Fibroblast of skin of right biceps (primary cell): ENCODE measurements around the gene MSH5.
A peak's percentile ranks its signal among the peaks of the same experiment; 100 is the strongest.

ENCODE experiments used
- DNase-seq: peaks from one replicate; pipeline ENCODE4 v3.0.0-alpha.2; 2013

MSH5 gene

DNA sequence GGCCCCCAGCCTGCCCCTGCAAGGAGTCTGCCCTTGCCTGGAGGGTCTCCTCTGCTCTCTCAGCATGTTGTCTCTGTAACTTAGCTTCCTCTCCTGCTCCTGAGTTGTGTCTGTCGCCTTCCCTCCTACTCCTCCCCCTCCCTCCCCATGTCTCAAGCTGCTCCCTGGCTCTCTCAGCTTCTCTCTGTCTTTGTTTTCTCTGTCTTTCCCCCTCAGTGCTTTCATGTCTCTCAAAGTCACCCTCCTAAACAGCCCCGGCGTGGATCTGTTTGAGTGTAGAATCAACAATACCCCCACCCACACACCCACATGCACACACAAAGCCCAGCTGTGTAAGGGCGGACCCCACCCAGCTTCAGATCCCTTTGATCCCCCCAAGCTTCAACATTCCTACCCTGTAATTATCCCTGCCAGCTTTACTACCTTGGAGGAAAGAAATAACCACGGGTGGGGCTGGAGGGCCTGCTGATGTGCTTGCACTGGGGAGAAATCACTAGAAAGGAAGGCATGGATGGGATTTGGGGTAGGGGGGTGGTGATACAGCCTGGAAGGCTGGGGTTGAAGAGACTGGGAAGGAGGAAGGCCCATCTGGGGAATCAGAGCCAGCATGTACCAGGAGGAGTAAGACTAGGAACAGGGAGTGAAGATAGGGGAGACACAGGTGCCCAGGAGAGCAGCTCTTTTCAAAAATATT is 25.7 kb upstream of the MSH5 start:
- DNase-seq = no peak

DNA sequence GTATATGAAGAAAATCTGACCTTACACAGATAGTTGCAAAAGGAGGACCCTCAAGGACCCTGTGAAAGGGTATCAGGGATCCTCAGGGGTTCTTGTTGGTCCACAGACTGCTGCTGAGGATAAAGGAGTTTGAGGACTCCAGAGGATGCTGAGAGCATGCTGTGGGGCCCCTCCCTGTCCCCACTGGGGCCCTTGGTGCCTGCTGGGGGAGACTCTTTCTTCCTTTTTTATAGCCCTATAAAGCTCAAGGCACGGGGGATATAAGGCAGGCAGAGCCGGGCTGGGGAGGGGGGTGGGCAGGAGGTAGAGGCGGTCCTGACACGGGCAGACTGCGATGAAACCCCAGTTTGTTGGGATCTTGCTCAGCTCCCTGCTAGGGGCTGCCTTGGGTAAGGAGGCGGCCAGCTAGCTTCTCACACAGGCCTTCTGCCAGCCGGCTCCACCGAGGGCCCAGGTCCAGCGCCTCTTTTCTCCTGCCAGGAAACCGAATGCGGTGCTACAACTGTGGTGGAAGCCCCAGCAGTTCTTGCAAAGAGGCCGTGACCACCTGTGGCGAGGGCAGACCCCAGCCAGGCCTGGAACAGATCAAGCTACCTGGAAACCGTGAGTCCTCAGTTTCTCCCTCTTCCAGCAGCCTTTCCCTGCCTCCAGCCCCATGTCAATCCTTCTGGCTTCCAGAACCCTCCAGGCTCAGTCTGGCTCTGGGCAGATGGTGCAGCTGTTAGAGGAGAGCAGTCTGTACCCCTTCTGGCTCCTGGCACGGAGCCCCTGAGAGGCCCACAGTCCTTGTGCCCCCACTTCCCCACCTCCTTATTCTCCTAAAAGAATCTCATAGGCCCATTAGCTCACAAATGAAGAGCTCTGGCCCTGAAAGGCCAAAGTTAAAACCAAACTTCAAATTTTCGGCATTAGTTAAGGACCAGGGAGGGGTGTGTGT is 24.5 kb upstream of the MSH5 start, which contains the start of gene LY6G6D:
TSS of gene LY6G6D (plus strand) at position 327 of the 937 bp plus-strand sequence. CDS start at position 335, 8 bp downstream.
- DNase-seq = no peak

DNA sequence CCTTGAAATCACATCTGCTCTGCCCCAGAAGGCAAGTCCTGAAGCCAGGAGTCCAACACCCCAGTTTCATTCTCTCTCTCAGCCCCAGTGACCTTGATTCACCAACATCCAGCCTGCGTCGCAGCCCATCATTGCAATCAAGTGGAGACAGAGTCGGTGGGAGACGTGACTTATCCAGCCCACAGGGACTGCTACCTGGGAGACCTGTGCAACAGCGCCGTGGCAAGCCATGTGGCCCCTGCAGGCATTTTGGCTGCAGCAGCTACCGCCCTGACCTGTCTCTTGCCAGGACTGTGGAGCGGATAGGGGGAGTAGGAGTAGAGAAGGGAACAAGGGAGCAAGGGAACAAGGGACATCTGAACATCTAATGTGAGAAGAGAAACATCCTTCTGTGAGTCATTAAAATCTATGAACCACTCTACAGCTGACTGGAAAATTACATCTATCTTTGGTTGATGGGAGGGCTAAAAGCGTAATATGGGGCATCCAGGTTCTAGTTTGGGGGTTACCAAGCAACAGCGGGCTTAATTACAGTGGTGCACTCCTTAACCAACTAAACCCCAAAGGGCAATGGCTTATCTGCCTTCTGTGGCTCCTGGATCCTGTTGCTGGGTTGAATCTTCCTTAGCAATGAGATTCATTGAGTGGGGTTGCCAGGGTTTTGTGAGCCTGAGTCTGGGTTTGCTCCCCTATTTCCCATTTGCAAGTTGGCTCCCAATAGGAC is 22.1 kb upstream of the MSH5 start:
- no peak for DNase-seq

DNA sequence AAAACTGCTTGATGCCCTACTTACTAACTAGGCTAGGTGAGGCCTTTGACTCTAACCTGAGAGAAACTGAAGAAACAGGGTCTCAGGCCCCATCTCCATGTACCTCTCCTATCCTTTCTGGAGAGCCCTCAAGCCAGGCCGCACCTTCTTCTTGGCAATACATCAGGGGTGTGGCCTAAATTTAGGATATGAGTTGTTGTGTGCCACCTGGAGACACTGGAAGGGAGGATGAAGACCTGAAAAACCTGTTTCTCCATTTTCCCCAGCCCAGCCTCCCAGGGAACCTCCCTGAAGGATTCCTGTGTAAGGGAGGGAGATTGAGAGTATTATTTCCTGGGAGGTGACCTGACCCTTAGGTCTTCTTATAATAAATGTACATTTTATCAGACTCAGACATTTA is 21.5 kb upstream of the MSH5 start:
- DNase-seq = no peak

DNA sequence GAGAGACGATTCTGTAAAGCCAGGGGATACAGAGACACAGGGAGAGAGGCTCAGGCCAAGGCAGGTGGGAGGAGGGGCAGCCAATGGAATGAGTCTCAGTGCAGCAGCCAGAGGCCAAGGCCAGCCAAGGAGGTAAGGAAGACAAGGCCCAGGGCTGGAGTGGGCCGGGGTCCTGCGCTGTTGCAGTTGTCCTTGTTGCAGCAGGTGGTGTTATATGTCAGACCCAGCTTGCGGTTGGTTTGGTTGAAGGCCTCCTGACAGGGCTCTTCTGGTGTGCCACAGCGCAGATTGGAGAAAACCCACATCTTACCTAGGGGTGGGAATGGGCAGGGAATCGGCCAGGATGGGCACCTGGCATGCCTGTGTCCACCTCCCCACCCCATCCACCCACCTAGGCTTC is 20.8 kb upstream of the MSH5 start:
- no peak for DNase-seq

DNA sequence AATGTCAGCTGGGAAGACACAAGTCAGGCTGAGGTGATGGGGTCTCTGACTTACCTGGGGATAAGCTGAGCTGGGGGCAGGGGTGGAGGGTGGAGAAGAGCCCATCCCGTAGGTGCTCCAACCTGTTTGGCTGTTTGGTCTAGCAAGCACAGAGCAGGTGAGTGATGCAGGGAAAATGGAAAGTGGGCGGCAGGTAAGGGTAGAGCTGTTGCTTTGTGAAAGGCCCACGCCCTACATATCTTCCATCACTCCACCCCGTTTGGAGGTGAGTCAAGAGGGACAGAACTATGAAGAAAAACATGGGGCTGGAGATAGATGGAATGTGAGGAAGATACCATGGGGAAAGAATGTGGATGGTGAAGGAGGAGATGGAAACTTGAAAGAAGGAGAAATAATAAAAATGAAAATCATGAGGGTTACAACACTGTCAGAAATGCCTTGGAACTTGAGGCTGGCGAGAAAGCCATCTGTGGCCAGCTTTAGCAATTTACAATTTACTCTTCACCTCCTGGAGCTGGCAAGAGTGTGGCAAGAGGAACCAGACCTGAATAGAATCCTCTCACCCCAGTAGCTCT is 19.5 kb upstream of the MSH5 start:
- DNase-seq = no peak

DNA sequence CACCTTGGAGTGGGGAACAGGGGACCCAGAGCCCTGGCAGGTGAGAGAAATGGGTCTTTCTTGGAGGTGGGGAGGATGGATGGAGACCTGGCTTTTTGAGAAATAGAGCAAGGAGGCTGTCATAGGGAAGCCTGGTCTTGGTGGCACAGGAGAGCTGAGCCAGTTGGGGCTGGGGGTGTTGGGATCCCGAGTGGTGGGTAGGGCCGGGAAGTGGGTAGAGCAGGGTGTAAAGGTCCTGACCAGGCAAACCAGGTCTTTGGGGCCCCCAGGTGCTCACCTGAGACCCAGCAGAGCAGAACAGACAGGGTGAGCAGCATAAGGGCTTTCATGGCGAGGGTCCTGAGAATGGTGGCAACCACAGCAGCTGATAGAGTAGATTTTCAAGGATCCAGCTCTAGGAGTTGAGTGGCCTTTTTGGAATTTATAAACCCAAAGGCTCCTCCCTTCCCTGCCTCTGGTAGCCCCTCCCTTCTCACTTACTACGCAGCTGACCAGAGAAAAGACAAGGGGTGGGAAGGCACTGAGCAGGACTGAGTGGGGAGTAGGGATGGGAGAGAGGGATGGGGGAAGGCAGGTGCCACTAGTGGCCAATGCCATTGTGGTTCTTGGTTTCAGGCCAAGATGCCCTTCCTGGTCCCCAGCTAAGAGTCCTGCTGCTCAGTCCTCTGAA is 18.3 kb upstream of the MSH5 start, which contains the start of gene LY6G6C:
TSS of gene LY6G6C (minus strand) at position 396 of the 670 bp plus-strand sequence. CDS start at position 329, 67 bp downstream.
- no peak for DNase-seq

DNA sequence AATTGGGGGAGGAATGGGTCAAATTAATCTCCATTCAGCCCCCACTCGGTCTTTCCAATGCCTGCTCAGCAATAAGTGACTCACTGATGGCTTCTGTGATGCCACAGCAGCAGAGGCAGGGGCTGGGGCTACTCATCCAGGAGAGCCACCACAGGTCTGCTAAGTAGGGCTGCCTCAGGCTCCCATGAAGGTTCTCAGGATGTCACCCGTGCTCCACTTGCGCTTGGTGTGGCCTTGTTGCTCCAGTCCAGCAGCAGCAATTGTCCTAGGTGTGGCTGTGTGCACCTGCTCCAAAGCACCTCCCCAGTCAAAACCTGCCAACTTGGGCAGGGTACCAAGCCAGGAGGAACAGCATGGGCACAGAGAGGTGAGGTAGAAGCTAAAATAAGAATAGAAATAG is 17.6 kb upstream of the MSH5 start:
- DNase-seq = no peak

DNA sequence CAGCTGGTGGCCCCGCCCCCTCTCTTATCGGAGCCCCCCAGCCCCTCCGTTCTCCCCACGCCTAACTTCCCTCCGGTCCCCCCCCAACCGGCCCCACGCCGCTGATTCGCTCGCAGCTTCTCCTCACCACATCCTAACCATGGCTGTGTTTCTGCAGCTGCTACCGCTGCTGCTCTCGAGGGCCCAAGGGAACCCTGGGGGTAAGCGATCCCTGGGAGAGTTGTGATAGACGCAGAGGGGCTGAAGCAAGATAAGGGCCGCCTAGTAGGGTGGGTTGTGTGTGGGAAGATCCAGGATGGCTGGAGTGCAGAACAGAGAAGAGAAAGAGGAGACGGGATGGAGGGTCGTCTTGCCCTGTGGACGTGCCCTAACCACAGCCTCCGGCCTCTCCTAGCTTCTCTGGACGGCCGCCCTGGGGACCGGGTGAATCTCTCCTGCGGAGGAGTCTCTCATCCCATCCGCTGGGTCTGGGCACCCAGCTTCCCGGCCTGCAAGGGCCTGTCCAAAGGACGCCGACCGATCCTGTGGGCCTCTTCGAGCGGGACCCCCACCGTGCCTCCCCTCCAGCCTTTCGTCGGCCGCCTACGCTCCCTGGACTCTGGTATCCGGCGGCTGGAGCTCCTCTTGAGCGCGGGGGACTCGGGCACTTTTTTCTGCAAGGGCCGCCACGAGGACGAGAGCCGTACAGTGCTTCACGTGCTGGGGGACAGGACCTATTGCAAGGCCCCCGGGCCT is 16.4 kb upstream of the MSH5 start, which contains the start of gene MPIG6B:
TSS of gene MPIG6B (plus strand) at position 129 of the 735 bp plus-strand sequence. CDS start at position 140, 11 bp downstream.
- no peak for DNase-seq

DNA sequence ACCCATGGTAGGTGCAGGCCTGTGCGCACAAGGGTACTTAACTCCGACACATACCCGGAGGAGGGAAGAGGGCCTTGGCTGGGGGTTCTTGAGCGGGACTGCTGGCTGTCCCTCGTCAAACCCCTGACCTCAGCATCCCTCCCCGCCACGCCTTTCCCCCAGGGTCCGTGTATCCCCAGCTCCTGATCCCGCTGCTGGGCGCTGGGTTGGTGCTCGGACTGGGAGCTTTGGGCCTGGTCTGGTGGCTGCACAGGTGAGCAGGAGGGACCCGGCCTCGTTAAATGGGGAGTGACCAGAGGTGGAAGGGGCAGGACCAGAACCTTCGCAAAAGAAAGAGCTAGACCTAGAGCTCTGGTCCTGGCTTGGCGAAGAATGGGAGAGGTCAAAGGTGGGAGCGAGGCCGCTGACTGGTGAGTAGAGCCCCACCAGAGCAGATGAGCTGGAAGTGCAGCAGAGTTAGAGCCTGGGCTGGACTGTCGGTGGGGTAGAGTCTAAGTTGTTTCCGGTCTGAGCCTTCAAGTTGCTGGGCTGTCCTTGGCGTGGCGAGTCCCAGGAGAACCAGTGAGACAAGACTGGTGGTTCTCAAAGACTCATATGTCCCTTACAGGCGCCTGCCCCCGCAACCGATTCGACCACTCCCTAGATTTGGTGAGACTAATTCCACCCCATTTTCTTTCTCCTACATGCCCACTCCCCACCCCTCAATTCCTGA is 15.7 kb upstream of the MSH5 start:
- no peak for DNase-seq

DNA sequence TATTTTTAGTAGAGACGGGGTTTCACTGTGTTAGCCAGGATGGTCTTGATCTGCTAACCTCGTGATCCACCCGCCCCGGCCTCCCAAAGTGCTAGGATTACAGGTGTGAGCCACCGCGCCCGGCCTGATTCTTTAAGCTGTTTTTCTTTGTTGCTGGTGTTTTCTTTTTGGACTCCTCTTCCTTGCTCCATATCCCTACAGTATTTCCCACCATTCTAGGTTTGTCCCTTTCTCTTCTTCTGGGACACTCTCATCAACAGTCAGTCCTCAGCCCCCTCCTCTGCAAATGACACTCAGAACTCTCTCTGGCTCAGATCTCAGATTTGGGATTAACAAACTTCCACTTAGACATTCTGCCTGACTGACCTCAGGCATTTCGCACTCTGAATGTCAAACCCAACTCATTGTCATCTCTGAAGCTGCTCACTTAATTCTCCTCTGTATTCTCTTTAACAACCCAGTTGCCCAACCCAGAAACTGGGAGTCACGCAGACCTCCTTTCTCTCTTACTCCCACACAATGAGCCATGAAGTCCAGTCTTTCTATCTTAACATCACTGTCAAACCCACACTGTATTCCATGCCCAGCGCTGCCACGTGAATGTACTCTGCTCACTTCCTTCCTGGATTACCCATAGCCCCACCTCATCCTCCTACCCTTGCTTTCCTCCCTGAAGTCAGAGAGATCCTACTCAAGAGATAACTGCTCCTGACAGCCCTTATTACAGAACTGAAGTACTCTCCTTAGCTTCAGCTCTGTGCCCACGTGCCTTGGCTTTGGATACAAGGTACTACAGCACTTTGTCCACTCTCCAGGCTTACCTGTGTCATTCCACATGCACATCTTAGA is 14.1 kb upstream of the MSH5 start:
- DNase-seq = no peak

DNA sequence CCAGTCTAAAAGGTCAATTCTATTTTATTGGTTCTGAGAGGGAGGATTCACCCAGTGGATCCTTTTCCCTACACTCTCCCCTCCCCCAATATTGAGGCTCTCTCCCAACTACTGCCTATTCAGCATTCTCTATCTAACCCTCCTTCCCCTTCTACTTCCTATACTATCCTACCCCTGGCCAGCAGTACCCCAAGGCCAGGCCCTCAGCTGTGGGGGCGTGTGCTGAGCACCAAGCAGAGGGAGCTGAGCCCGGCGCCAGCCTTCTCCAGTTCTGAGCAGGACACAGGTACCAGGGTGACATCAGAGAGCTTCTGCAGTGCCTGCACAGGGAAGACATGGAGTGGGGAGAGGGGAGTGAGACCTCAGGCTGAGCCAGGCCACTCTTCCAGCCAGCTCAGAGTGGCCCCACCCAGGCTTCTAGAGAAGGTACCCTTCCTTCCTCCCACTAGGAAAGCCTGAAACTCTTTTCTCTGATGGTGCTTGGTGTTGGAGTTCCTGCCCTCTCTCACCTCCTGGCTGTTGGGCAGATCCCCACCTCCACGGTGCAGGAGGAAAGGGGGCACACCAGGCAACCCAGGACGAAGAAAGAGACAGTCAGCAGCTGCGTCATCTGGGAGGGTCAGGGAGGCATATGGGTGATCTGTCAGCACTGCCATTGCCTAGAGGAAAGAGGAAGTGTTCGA is 12.6 kb upstream of the MSH5 start:
- DNase-seq = no peak

DNA sequence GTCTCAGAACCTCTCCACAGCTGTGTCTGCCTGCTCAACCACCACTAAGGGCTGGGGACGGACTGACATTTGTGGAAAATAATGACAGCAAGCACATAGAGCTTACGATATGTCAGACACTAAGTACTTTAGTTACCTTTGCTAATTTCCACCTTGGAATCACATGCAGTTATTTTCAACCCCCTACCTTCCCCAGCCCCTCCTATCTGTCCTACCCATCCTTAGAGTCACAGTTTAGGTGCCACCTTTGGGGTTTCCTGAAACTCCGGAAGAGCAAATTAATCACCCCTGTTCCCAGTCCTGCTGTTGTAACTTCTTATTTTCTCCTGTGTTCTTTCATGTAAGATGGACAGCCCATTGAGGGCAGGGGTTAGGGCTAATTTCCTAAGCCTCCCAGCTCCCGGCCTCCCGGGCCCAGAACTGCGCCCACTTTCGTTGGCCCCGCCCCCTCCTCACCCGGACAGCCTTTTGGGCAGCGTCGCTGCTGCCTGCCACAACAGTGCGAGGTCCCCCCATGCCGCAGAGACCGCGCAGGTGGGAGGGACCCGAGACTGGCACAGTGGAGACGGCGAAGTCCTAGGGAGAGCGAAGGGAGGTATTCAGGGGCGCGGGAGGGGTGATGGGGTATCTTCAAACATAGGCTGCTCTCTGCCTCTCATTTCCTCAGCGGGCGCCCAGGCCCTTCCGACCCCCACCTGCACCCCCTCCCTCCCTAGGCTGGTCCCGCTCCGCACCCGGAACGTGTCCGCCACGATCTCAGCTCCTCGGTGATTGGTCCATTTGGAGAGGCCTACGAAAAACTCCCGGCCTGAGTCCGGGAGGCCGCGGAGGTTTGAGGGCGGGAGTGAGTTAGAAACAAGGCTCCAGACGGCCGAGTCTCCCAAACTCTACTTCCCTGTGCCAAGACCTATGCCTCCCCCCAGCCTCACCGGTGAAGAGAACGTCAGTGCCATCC is 11.8 kb upstream of the MSH5 start:
- no peak for DNase-seq

DNA sequence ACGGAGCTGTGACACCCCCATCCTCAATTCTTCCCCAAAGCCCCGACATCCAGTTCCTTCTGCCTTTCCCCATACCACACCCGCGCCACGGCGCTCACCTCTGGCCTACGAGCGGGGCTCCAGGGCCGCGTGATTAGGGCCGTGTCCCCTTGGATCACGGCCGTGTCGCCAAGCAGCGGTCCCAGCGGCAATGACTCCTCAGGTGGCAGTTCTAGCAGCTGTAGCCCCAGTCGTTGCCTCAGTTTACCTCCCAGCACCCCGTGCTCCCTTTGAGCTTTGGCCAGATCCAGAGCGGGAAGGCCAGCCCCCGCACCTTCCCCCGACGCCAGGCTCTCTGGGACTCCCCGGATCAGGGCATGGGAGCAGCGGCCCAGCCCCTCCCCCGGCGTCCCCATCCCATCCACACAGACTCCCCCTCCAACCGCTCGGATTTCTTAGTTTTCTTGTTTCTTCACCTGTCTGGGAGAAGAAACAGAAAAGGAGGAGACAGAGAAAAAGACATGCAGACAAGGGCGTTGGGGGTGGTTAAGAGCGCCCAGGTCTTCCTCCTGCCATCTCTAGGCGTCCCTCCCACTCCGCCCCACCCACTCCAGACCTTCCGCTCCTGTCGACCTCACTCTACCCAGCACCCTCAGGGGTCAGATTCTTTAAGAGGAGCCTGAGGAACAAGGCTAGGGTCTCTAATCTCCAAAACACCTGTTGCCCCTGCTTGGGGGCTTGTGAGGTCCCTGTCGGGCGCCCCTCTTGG is 10.9 kb upstream of the MSH5 start, which contains the start of gene DDAH2:
TSS of gene DDAH2 (minus strand) at position 533 of the 748 bp plus-strand sequence. CDS start at position 395, 138 bp downstream.
- DNase-seq = no peak

DNA sequence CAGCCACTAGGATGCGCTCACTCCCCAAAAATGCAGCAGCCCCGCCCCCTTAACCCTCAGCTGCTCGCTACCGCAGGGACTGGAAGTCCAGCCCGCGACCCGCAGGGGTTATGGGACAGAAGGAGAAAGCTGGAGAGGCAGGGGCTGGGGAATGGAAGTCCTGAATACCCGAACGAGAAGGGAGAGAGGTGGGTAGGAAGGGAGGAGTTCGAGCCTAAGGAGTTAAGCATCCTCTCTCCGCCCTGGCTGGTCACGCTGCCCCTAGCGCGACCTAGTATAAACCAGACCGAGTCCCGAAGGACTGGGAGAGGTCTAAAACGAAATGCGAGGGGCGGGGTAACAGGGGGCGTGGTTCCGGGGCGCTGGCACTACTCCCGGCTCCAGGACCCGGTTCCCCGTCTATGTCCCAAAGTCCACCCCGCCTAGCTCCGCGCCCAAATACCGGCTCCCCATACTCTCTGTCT is 10.3 kb upstream of the MSH5 start:
- DNase-seq = peak; percentile 82

DNA sequence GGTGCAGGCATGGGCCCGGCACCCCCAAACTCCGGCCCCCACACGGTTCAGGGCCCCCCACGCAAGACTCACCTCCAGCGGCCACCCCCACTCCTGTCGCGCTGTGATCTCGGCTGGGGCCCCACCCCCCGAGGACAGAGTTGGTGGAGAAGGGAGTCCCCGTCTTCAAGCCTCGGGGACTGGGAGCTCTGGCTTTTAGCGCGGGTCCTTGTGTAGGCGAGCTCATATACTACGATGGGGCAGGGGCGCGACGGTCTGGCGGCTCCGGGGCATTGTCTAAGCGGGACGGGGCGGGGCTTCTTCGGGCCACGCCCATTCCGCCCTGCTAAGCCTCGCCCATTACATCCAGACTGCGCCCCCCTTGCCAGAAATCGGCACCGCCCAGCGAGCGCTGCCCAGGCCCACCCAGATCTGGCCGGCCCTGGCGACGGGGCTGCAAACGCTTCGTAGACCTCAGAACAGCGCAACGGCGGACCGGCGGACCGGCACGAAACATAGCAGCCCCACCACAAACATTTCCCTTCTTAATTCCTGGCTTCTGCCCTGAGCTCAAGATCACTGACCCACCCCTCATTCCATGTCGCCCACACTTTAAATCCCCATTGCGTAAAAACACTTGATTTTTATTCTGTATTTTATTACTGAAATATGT is 9.7 kb upstream of the MSH5 start:
- peak; percentile 90 for DNase-seq
